ENCODE measurements around the gene SHOC2.

SHOC2 gene

GRCh38 chr10:110985497-110986275 is 66.3 kb downstream of the SHOC2 start:
- no peak for DNase-seq (ENCODE audit: low spot score)

DNA sequence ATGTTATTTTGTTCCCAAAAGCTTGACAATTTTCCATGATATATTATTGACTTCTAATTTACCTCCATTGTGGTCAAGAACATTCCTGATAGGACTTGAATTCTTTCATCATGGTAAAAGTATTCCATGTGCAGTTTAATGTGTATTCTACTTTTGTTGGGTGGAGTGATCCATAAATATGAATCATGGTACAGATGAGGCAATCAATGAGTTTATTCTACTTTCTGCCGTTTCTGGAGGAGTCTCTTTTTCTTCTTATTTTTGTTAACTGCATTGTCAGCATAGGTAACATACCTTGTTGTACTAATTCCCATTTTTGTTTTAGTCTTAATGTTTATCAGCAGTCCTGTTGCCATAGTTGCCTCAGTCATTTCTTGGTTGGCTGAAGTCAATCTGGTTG is 69.6 kb downstream of the SHOC2 start:
- DNase-seq (ENCODE audit: low spot score), result no peak

- no peak for DNase-seq (ENCODE audit: low spot score)
Observed at GRCh38 chr10:110992006-110992800, 72.8 kb downstream of the SHOC2 start.

GRCh38 chr10:110993024-110993693 is 73.8 kb downstream of the SHOC2 start:
- peak; percentile 11 for DNase-seq (ENCODE audit: low spot score)

- no peak for DNase-seq (ENCODE audit: low spot score)
Observed at GRCh38 chr10:110994406-110995086, 75.1 kb downstream of the SHOC2 start.

DNA sequence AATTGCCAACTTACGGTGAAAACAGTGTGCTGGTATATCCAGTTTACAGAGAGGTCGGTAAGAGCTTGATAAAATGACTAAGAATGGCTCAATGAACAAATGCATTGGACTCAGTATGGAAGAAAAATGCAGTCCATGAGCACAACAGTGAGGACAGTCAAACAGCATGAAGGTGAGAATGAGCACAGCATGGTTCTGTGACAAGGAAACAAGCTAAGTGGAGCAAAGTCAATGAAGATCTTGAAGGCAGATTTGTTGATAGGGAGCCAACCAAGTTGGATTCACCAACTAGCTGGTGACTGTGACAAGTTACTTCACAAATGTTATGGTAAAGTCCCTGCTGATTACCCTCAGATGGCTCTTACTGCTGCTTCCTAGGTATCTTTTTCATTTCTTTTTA is 75.9 kb downstream of the SHOC2 start:
- no peak for DNase-seq (ENCODE audit: low spot score)

DNA sequence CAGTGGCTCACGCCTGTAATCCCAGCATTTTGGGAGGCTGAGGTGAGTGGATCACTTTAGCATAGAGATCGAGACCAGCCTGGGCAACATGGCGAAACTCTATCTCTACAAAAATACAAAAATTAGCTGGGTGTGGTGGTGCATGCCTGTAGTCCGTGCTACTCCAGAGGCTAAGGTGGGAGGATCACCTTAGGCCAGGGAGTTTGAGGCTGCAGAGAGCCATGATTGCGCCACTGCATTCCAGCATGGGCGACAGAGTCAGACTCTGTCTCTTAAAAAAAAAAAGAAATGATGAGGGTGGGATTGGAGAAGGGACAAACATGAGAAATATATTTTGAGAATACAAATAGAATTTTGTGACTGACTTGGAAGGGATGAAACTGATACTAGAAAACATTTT is 76.9 kb downstream of the SHOC2 start:
- no peak for DNase-seq (ENCODE audit: low spot score)

DNA sequence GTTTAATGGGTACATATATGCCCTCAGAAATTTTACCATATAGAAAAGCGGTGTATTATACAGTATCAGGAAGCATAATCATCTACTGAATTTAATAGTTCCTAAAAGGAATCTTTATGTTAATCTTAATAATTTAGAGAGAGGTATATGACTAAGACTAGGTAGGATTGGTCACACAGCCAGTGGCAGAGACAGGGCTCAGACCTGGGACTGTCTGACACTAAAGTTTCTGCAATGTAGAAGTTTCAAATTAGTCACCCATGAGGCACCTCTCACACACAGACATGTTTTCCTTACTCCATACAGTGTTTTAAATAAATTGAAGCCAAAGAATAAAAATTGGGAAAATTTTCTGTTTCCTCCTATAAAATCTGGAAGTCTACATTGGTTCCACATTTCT is 84.6 kb downstream of the SHOC2 start:
- no peak for DNase-seq (ENCODE audit: low spot score)

DNA sequence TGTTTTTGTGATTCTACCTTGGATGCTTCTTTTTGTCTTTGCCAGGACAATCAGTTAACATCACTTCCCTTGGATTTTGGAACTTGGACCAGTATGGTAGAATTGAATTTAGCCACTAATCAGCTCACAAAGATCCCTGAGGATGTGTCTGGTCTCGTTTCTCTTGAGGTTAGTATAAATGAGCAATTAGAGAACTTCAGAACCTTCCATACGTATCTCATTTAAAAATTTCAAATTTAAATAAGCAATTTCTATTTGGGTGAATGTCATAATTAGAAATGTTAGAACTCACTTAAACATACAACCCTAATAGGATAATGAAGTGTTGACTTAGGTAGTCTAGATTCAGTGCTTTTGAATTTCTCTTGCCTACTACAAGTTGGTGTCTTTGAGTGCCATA is 88.1 kb downstream of the SHOC2 start:
- DNase-seq (ENCODE audit: low spot score), result no peak

DNA sequence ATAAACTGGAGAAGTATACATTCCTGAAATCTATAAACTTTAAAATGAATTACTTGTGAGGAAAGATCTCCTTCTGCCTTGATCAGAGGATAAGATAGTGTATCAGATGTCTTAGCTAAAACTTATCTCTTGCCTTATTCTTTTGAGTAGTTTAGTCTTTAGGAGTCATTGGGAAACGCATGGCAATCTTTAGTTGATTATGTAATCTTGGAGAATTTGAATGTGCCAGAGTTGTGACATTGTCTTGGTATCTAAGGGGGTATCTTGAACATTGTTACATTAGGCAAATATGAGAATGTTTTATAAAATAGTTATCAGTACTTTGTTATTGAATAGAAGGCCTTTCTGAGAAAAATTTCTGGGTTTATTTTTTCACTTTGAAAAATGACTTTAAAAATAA is 95.8 kb downstream of the SHOC2 start:
- no peak for DNase-seq (ENCODE audit: low spot score)

GRCh38 chr10:111017098-111017497 is 97.7 kb downstream of the SHOC2 start:
- no peak for DNase-seq (ENCODE audit: low spot score)

DNA sequence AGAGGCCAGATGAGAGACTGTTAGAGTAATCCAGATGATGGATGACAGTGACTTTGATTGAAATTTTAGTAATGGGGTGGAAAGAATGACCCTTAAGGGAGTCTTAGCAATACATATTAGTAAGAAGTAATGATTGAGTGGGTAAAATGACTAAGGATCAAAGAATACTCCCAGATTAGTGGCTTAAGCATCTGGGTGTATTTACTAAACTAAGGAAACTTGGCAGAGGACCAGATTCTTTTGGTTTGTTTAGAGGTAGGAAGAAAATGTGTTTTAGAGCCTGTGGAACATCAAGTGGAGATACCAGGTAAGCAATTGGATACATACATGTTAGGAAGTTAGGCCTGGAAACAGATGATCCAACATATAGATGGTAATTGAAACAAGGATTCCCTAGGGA is 98.6 kb downstream of the SHOC2 start:
- no peak for DNase-seq (ENCODE audit: low spot score)

DNA sequence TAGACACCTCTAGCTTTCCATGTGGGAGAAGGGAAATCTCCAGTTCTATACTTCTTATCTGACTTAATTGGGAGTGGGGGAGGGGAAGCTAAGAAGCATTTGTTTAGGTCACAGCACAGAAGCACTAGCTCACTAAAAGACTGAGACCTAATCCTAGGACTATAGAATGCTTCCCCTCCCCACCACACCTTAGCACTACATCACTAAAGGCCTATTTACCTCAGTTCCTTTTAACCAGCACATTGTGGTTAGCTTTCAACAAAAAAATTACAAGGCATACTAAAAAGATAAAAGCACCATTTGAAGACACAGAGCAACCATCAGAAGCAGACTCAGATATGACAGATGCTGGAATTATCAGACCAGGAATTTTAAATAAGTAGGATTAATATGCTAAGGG is 103.7 kb downstream of the SHOC2 start:
- DNase-seq (ENCODE audit: low spot score), result no peak

- DNase-seq (ENCODE audit: low spot score), result no peak
Observed at GRCh38 chr10:111030042-111030750, 110.8 kb downstream of the SHOC2 start.

- DNase-seq (ENCODE audit: low spot score), result no peak
Observed at GRCh38 chr10:111034598-111035310, 115.3 kb downstream of the SHOC2 start.

- no peak for DNase-seq (ENCODE audit: low spot score)
Observed at GRCh38 chr10:111035542-111035941, 116.1 kb downstream of the SHOC2 start.

DNA sequence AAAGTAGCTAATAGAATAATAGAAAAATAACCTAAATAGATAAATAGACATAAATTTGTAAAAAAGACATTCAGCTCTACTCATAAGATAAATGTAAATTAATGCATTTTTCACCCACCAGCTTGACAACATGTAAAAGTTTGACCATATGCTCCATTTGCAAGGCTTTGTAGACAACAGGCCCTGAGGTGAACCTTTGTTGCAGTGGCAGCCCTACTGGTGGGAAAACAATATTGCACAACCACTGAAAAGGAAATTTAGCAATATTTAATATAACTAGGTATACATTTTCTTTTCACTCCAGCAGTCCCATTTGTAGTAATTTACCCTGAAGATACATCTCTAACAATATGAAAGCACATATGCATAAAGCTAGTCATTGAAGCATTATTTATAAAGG is 118.5 kb downstream of the SHOC2 start:
- no peak for DNase-seq (ENCODE audit: low spot score)

DNA sequence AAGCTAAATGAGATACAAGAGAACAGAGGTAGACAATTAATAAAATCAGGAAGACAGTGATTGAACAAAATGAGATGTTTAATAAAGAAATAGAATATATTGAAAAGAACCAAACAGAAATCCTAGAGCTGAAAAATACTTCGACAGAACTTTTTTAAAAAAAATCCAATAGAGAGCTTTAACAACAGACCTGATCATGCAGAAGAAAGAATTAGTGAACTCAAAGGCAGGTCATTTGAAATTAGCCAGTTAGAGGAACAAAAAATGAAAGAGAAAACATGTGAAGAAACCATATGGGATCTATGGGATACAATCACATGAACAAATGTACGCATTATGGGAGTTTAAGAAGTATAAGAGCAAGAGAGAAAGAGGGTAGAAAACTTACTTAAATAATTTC is 120.1 kb downstream of the SHOC2 start:
- DNase-seq (ENCODE audit: low spot score), result no peak

- DNase-seq (ENCODE audit: low spot score), result no peak
Observed at GRCh38 chr10:111057006-111057405, 137.6 kb downstream of the SHOC2 start.

Data from Ammon's horn (tissue), 1 donor.